ENCODE measurements around the gene ITPRIPL2. TPM values are rescaled to one million over a fixed set of nuclear protein-coding genes. Genes with fewer than 3 reads are reported as not detected.

The ITPRIPL2 gene
- total RNA-seq, 2 experiments from 2014 or later: 7.1 to 16.7 TPM

- DNase-seq (no peak), ATAC-seq (no peak)
- H3K27ac Mint-ChIP-seq: no peak overlapping the region
- peaks cover 3% of the 10 kb centered on the region for H3K4me1 Mint-ChIP-seq
- H3K36me3 Mint-ChIP-seq: peaks cover 16% of the 10 kb centered on the region
- H3K27me3 Mint-ChIP-seq: peaks cover 14% of the 10 kb centered on the region
- CTCF ChIA-PET: interaction anchor here (0.6 to 6.4 kb wide), 8 partner anchors 8 to 417 kb away, joined by 3 to 80 read pairs (median 12); no protein-coding TSS in a partner anchor
- no peaks in the 10 kb centered on the region for H3K9me3 Mint-ChIP-seq (ENCODE audit: low read depth)
- no peak overlapping the region for H3K4me3 Mint-ChIP-seq
Measured at GRCh38 chr16:19084879-19085278, 28.9 kb upstream of the ITPRIPL2 start.

GRCh38 chr16:19085679-19086200 lies 28.0 kb upstream of the ITPRIPL2 start:
- CTCF ChIA-PET: interaction anchor here (0.7 to 6.4 kb wide), 34 partner anchors 9 to 428 kb away, joined by 3 to 80 read pairs (median 4); partner anchors contain the start of genes COQ7 and ITPRIPL2
- Mint-ChIP-seq H3K4me3 (no peak overlapping the region), H3K36me3 (peaks cover 15% of the 10 kb centered on the region), H3K27me3 (peaks cover 14% of the 10 kb centered on the region), H3K4me1 (peaks cover 3% of the 10 kb centered on the region), H3K9me3 (ENCODE audit: low read depth) (peaks cover under 1% of the 10 kb centered on the region), H3K27ac (no peak overlapping the region)
- DNase-seq (no peak), ATAC-seq (no peak)

- peak; percentile 79 for DNase-seq
Measured at GRCh38 chr16:19086322-19087199, 27.2 kb upstream of the ITPRIPL2 start.

GRCh38 chr16:19088341-19088916 lies 25.3 kb upstream of the ITPRIPL2 start:
- Mint-ChIP-seq H3K36me3 (peaks cover 2% of the 10 kb centered on the region), H3K9me3 (ENCODE audit: low read depth) (peaks cover 12% of the 10 kb centered on the region), H3K4me3 (no peak overlapping the region), H3K27me3 (peaks cover 18% of the 10 kb centered on the region), H3K27ac (no peak overlapping the region), H3K4me1 (peaks cover 3% of the 10 kb centered on the region)
- DNase-seq (no peak), ATAC-seq (no peak)
- CTCF ChIA-PET: interaction anchor here (0.7 to 1.3 kb wide), 2 partner anchors 36 to 414 kb away, joined by 3 to 4 read pairs; no protein-coding TSS in a partner anchor

More at GRCh38 chr16:19086322-19087199, 27.2 kb upstream of the ITPRIPL2 start:
- Mint-ChIP-seq H3K4me3 (peak overlapping the region; percentile 38), H3K9me3 (ENCODE audit: low read depth) (peaks cover 6% of the 10 kb centered on the region), H3K4me1 (peaks cover 3% of the 10 kb centered on the region), H3K27me3 (peaks cover 14% of the 10 kb centered on the region), H3K36me3 (peaks cover 7% of the 10 kb centered on the region), H3K27ac (no peak overlapping the region)
- CTCF ChIA-PET: interaction anchor here (0.6 to 6.4 kb wide), 41 partner anchors 8 to 1680 kb away, joined by 3 to 80 read pairs (median 4); partner anchors contain the start of genes COQ7 and ITPRIPL2
- ATAC-seq: peak; percentile 99

DNA sequence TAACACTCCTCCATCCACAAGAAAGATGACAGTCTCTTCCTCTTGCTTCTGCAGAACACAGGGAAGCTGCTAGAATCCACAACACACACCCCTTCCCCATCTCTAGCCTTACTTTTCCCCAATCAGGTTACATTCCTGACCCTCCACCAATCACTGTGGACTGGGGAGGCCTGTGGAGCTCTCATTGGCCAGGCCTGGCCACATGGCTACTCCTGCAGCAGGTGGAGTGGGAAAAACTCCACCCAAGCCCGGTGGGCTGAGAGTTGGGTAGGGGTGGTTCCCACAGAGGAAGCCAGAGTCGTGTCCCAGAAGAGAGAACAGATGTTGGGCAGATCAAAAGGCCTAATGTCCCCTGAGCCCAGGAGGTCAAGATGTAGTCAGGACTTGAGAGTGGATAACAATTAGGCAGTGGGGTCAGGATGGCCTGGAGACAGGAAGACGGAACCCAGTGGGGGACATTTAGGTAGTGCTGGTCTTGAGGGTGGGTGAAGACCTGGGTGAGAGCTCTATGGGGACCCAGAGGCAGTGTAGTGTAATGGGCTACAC lies 24.3 kb upstream of the ITPRIPL2 start:
- Mint-ChIP-seq H3K27ac (no peak overlapping the region), H3K9me3 (ENCODE audit: low read depth) (peaks cover 17% of the 10 kb centered on the region), H3K36me3 (peaks cover 4% of the 10 kb centered on the region), H3K27me3 (peaks cover 21% of the 10 kb centered on the region), H3K4me1 (peaks cover 5% of the 10 kb centered on the region), H3K4me3 (no peak overlapping the region)
- CTCF ChIA-PET: interaction anchor here (0.7 kb wide), 1 partner anchor 438 kb away, joined by 3 read pairs; no protein-coding TSS in a partner anchor
- DNase-seq (no peak), ATAC-seq (no peak)

GRCh38 chr16:19090916-19091315 lies 22.8 kb upstream of the ITPRIPL2 start:
- CTCF ChIA-PET: no interaction called here
- Mint-ChIP-seq H3K4me1 (peaks cover 11% of the 10 kb centered on the region), H3K9me3 (ENCODE audit: low read depth) (peaks cover 20% of the 10 kb centered on the region), H3K27ac (no peak overlapping the region), H3K36me3 (peaks cover 10% of the 10 kb centered on the region), H3K27me3 (peaks cover 10% of the 10 kb centered on the region), H3K4me3 (no peak overlapping the region)
- ATAC-seq (no peak), DNase-seq (no peak)

DNA sequence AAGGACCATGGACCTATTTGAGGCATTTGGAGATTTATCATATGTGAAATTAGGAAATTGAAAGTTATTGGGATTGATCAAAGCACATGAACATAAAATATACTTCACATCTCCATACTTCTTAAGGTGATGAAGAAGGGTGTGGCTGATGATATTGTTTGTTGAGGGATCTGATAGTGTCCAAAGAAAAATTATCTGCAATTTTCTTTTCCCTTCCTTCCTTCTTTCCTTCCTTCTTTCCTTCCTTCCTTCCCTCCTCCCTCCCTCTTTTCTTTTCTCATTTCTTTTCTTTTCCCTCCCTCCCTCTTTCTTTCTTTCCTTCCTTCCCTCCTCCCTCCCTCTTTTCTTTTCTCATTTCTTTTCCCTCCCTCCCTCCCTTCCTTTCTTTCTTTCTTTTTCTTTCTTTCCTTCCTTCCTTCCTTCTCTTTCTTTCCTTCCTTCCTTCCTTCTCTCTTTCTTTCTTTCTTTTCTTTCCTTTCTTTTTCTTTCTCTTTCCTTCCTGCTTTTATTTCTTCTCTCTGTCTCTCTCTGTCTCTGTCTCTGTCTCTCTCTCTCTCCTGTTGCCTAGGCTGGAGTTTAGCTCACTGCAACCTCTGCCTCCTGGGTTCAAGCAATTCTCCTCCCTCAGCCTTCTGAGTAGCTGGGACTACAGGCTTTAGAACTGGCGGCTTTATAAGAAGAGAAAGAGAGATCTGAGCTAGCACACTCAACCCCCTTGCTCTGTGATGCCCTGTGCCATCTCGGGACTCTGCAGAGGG lies 20.9 kb upstream of the ITPRIPL2 start:
- DNase-seq (no peak), ATAC-seq (no peak)
- peaks cover 21% of the 10 kb centered on the region for H3K9me3 Mint-ChIP-seq (ENCODE audit: low read depth)
- CTCF ChIA-PET: no interaction called here
- H3K4me1 Mint-ChIP-seq: peaks cover 8% of the 10 kb centered on the region
- peaks cover 10% of the 10 kb centered on the region for H3K36me3 Mint-ChIP-seq
- peaks cover 7% of the 10 kb centered on the region for H3K27me3 Mint-ChIP-seq
- H3K27ac Mint-ChIP-seq: no peak overlapping the region
- H3K4me3 Mint-ChIP-seq: no peak overlapping the region

DNA sequence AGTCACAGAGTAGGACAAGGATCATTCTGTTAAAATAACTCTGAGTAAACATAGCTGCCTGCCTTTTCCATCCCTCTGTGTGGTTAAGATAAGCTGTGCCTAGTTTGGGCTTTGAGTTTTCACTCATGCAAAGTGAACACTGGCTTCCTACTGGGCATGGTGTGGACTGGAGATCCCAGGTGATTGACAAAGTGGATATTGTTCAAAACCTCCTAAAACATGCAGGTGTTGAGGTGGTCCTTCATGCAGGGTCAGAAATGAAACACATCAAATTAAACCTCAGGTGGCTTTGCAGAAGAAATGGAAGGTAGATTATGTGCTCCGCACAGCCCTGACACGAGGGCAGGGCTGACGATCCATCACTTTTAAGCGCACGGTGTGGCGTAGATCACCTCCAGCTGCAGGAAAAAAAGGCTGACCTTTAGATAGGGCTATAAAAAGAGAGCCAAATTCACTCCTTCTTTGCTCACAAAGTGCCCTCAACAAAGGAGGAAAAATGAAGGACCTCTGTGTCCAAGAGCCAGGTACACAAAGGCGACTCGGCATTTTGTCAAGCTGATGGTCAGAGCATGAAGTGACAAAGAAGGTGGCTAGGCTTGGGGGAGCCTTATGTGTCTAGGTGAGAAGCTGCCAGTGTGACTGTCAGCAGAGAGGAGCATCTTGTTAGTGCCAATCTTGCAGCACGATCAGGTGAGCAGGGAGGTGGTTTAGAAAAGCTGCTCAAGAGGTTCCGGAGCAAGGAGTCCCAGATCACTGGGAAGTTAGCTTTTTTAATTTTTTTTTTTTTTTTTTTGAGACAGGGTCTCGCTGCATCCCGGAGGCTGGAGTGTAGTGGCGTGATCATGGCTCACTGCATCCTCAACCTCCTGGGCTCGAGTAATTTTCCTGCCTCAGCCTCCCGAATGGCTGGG lies 19.9 kb upstream of the ITPRIPL2 start:
- Mint-ChIP-seq H3K27ac (no peak overlapping the region), H3K4me3 (no peak overlapping the region), H3K4me1 (peaks cover 8% of the 10 kb centered on the region), H3K27me3 (peaks cover 7% of the 10 kb centered on the region), H3K36me3 (peaks cover 11% of the 10 kb centered on the region), H3K9me3 (ENCODE audit: low read depth) (peaks cover 26% of the 10 kb centered on the region)
- CTCF ChIA-PET: interaction anchor here (0.5 to 2.0 kb wide), 4 partner anchors 8 to 407 kb away, joined by 3 to 12 read pairs (median 3); no protein-coding TSS in a partner anchor
- ATAC-seq: no peak
- no peak for DNase-seq

GRCh38 chr16:19094542-19095365 lies 19.0 kb upstream of the ITPRIPL2 start:
- CTCF ChIA-PET: interaction anchor here (0.5 to 2.0 kb wide), 8 partner anchors 9 to 406 kb away, joined by 3 to 12 read pairs (median 3); no protein-coding TSS in a partner anchor
- peak; percentile 65 for ATAC-seq
- H3K4me3 Mint-ChIP-seq: no peak overlapping the region
- H3K4me1 Mint-ChIP-seq: peaks cover 8% of the 10 kb centered on the region
- peak; percentile 46 for DNase-seq
- H3K27ac Mint-ChIP-seq: peak overlapping the region; percentile 24
- peaks cover 11% of the 10 kb centered on the region for H3K36me3 Mint-ChIP-seq
- peaks cover 7% of the 10 kb centered on the region for H3K27me3 Mint-ChIP-seq
- peaks cover 26% of the 10 kb centered on the region for H3K9me3 Mint-ChIP-seq (ENCODE audit: low read depth)

GRCh38 chr16:19095654-19096053 lies 18.1 kb upstream of the ITPRIPL2 start:
- DNase-seq (no peak), ATAC-seq (no peak)
- CTCF ChIA-PET: interaction anchor here (1.2 to 2.0 kb wide), 2 partner anchors 9 to 10 kb away, joined by 3 to 12 read pairs; no protein-coding TSS in a partner anchor
- peaks cover 8% of the 10 kb centered on the region for H3K4me1 Mint-ChIP-seq
- peaks cover 11% of the 10 kb centered on the region for H3K36me3 Mint-ChIP-seq
- no peak overlapping the region for H3K27ac Mint-ChIP-seq
- no peak overlapping the region for H3K4me3 Mint-ChIP-seq
- H3K27me3 Mint-ChIP-seq: peaks cover 11% of the 10 kb centered on the region
- H3K9me3 Mint-ChIP-seq (ENCODE audit: low read depth): peaks cover 26% of the 10 kb centered on the region

GRCh38 chr16:19098173-19098572 lies 15.6 kb upstream of the ITPRIPL2 start:
- CTCF ChIA-PET: no interaction called here
- Mint-ChIP-seq H3K4me1 (peaks cover 8% of the 10 kb centered on the region), H3K9me3 (ENCODE audit: low read depth) (peaks cover 14% of the 10 kb centered on the region), H3K4me3 (no peak overlapping the region), H3K27ac (no peak overlapping the region), H3K36me3 (peaks cover 10% of the 10 kb centered on the region), H3K27me3 (peaks cover 18% of the 10 kb centered on the region)
- ATAC-seq (no peak), DNase-seq (no peak)

Data from activated CD8-positive, alpha-beta memory T cell treated with anti-CD3 and anti-CD28 coated beads, Interleukin-2, amount 10 ng/mL, durations not matched to agents 7 days and 5 days (primary cell).